H7 (cell line): ENCODE data around the gene DCTN5. TPM values are rescaled to one million over a fixed set of nuclear protein-coding genes. Genes with fewer than 3 reads are reported as not detected.
A peak's percentile ranks its signal among the peaks of the same experiment; 100 is the strongest.
"Not testable (repeated sequence)": the region's sequence is repeated elsewhere in the genome, so short reads cannot be mapped to it uniquely, and the experiment has no call there.

ENCODE experiments used
- DNase-seq: peaks from one replicate; pipeline ENCODE4 v3.0.0; 2012
- H3K27me3 ChIP-seq: 2 replicates; pipeline ENCODE4 v1.6.0; 2011; ENCODE audit warnings: mild to moderate bottlenecking, low read length; ENCODE audit not compliant: control insufficient read depth, insufficient read depth
- H3K36me3 ChIP-seq: replicated peaks from 2 replicates; pipeline ENCODE4 v1.5.1; 2011; ENCODE audit warnings: low read length; ENCODE audit not compliant: control insufficient read depth, insufficient read depth
- H3K4me3 ChIP-seq: 2 replicates; pipeline ENCODE4 v1.5.1; 2011; ENCODE audit warnings: low read depth, mild to moderate bottlenecking, control low read depth, low read length, moderate library complexity; ENCODE audit not compliant: insufficient read depth
- total RNA-seq: library from RNA; depleted of rRNA; stranded (reverse); fragments of >200 nt; shearing (Covaris generic); gene quantifications from 2 replicates; pipeline ENCODE4 v1.2.3, GENCODE V29; 2014; rRNA removed

The DCTN5 gene
- total RNA-seq, result 35.2 and 38.2 TPM in 2 replicates

DNA sequence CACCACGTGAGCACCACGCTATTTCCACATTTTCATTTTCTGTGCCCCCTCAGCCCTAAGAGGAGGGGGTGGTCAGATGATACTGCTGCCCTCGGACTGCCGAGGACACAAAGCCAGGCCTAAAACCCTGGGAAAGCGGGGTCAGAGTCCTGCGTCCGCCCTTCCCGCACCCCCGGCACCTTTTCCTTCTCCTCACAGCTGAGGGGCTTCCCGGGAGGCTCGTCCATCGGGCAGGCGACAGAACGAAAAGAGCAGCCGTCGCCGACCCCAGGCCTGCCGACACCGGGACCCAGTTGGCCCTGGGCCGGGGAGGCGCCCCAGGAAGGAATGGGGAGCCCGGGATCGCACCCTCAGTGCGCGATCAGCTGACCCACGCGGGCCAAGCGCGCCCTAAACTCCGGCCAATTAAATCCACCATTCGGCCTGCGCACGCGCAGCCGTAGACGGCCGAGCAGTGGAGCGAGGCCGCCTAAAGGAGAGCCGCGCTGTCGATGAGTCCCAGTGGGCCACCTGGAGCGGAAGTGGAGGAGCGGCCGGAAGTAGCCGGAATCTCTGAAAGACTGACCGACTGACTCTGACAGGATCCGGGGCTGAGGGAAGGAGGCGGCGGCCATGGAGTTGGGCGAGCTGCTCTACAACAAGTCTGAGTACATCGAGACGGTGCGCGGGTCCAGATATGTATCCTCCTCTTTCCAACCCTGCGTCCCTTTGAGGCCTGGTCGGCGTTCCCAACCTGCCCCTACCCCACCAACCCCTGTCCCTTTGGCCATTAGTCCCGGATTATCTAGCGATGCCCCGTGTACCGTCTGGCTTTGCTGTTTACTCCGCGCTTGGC is at the start of gene DCTN5, which contains the start of gene PALB2:
DCTN5 (plus strand) TSS at position 536 of the 835 bp plus-strand sequence; CDS start at position 613, 77 bp downstream.
PALB2 (minus strand) TSS at position 380 of the 835 bp plus-strand sequence; CDS start at position 227, 153 bp downstream.
- DNase-seq, result peak; percentile 96
- Histone ChIP-seq H3K4me3 (peak within 1 kb of the TSS; percentile 81), H3K27me3 (no peaks in the 10 kb centered on the region), H3K36me3 (peaks cover 7% of the 10 kb centered on the region)

- H3K27me3 ChIP-seq, result no peaks in the 10 kb centered on the region
- no peak for DNase-seq
- H3K4me3 ChIP-seq, result no peak overlapping the region
- H3K36me3 ChIP-seq, result peaks cover 22% of the 10 kb centered on the region
Measured at GRCh38 chr16:23594186-23594585, 47.1 kb upstream of the DCTN5 start.

GRCh38 chr16:23595246-23595950 is 45.9 kb upstream of the DCTN5 start:
- Histone ChIP-seq H3K27me3 (no peaks in the 10 kb centered on the region), H3K4me3 (peak overlapping the region; percentile 92), H3K36me3 (peaks cover 20% of the 10 kb centered on the region)
- no peak for DNase-seq

DNA sequence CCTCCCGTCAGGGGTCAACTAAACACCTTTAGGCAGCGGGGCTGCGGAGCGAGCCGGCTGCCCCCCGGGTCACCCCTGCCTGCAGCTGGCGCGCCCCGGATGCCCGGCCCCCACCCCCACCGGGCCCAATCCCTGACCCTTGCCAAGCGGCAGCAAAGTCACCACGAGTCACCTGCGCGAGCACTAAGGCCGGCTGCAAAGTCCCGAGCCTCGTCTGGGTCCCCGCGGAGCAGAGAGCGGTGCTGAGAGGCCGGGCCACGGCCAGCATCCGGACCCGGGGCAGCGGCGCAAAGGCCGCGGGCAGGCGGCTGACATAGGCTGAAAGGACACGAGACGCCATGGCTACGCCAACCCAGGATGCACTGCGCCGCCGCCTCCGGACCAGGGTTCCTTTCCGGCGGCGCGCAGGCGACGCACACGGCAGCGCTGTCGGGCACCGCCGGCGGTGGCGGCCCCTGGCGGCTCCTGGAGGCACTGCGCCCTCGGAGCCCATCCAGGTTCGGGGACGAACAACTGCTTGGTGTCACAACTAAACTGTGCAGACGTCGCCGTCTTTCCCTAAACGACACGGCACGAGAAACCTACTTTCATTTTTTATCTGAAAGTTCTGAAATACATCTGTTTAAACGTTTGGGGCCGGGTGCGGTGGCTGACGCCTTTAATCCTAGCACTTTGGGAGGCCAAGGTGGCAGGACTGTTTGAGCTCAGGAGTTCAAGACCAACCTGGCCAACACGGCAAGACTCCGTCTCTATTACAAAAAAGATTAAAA is 45.1 kb upstream of the DCTN5 start, which contains the start of gene NDUFAB1:
NDUFAB1 (minus strand) TSS at position 366 of the 770 bp plus-strand sequence; CDS start at position 340, 26 bp downstream.
- Histone ChIP-seq H3K27me3 (no peaks in the 10 kb centered on the region), H3K4me3 (peak within 1 kb of the TSS; percentile 92), H3K36me3 (peaks cover 16% of the 10 kb centered on the region)
- peak; percentile 93 for DNase-seq

GRCh38 chr16:23597003-23597756 is 44.1 kb upstream of the DCTN5 start:
- H3K27me3 ChIP-seq, result no peaks in the 10 kb centered on the region
- no peak overlapping the region for H3K4me3 ChIP-seq
- DNase-seq, result peak; percentile 55
- peaks cover 10% of the 10 kb centered on the region for H3K36me3 ChIP-seq

DNA sequence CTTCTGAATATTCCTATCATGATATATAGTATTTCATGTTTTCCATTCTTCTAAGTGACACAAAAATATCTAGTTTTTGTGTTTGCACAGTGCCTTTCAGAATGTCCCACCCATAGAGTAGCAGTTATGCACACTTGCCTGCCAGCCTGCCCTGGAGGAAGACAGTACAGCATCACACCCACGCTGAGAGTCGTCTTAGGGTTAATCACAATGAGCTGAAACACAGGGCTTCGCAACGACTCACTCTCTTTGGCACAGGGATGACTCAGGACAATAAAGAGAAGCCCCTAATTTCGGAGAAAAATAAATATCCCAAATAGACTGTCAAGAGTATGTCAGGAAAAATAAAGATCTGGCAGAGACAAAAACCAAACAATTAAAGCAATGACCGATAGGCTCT is 33.5 kb upstream of the DCTN5 start:
- peaks cover 12% of the 10 kb centered on the region for H3K36me3 ChIP-seq
- DNase-seq, result no peak
- no peak overlapping the region for H3K4me3 ChIP-seq
- H3K27me3 ChIP-seq, result no peaks in the 10 kb centered on the region

- Histone ChIP-seq H3K36me3 (peaks cover 12% of the 10 kb centered on the region), H3K4me3 (no peak overlapping the region), H3K27me3 (no peaks in the 10 kb centered on the region)
- no peak for DNase-seq
Measured at GRCh38 chr16:23608194-23608593, 33.1 kb upstream of the DCTN5 start.

- H3K4me3 ChIP-seq, result no peak overlapping the region
- H3K27me3 ChIP-seq, result no peaks in the 10 kb centered on the region
- no peak for DNase-seq
- H3K36me3 ChIP-seq, result peaks cover 12% of the 10 kb centered on the region
Measured at GRCh38 chr16:23609929-23610328, 31.3 kb upstream of the DCTN5 start.

GRCh38 chr16:23610905-23611304 is 30.4 kb upstream of the DCTN5 start:
- not testable (repeated sequence) for H3K27me3 ChIP-seq, H3K4me3 ChIP-seq, DNase-seq
- H3K36me3 ChIP-seq, result peaks cover 12% of the 10 kb centered on the region

GRCh38 chr16:23611936-23612335 is 29.3 kb upstream of the DCTN5 start:
- H3K36me3 ChIP-seq, result peaks cover 11% of the 10 kb centered on the region
- H3K4me3 ChIP-seq, result no peak overlapping the region
- DNase-seq, result no peak
- no peaks in the 10 kb centered on the region for H3K27me3 ChIP-seq

DNA sequence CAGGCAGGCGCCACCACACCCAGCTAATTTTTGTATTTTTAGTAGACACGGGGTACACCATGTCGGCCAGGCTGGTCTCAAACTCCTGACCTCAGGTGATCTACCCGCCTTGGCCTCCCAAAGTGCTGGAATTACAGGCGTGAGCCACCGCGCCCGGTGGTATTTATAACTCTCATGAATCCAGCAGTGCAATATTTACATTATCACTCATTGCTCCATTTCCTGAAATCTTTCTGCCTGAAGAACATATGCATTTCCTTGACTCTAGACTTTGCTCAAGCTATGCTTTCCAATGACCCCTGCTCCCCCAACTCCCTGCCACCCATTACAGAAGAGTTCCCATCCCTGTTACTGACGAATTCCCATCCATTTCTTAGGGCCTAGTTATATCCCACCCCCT is 25.5 kb upstream of the DCTN5 start:
- peaks cover 14% of the 10 kb centered on the region for H3K36me3 ChIP-seq
- no peaks in the 10 kb centered on the region for H3K27me3 ChIP-seq
- no peak for DNase-seq
- no peak overlapping the region for H3K4me3 ChIP-seq

GRCh38 chr16:23624092-23624491 is 17.2 kb upstream of the DCTN5 start:
- H3K27me3 ChIP-seq, result no peaks in the 10 kb centered on the region
- no peak overlapping the region for H3K4me3 ChIP-seq
- H3K36me3 ChIP-seq, result peaks cover 16% of the 10 kb centered on the region
- no peak for DNase-seq

DNA sequence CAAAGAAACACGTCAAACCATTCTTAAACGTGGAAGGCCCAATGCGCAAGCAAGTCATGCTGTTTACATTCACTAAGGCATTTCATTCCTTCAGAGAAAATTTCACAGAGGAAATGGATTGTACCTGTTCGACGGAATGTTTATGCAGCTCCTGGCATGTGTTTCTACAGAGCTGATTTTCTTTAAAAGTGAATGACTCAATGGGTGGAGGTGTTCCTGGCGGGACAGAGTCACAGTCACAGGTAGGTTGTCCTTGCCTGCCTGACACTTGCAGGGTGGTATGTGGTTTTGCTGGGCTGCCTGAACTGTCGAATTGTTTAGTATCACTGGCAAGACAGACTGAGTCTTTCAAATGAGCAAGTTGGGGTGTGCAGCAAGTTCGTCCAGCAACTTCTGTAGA is 11.8 kb upstream of the DCTN5 start:
- Histone ChIP-seq H3K27me3 (no peaks in the 10 kb centered on the region), H3K4me3 (no peak overlapping the region), H3K36me3 (peaks cover 22% of the 10 kb centered on the region)
- no peak for DNase-seq

DNA sequence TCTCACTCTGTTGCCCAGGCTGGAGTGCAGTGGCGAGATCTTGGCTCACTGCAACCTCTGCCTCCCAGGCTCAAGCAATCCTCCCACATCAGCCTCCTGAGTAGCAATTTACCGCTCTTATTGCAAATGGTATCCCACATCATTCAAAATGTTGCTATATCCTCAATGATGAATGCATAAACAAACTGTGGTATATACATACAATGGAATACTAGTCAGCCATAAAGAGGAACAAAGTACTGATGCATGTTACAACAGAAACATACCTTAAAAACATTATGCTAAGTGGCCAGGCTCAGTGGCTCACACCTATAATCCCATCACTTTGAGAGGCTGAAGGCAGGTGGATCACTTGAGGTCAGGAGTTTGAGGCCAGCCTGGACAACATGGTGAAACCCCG is 9.4 kb upstream of the DCTN5 start:
- not testable (repeated sequence) for H3K4me3 ChIP-seq, H3K27me3 ChIP-seq, DNase-seq
- H3K36me3 ChIP-seq, result peaks cover 28% of the 10 kb centered on the region
